Skeletal muscle satellite cell (primary cell): ENCODE data around the gene CRABP2.
A peak's percentile ranks its signal among the peaks of the same experiment; 100 is the strongest.

Experiments used
- H3K27me3 ChIP-seq: 2 replicates; pipeline ENCODE4 v1.7.0; 2013; ENCODE audit warnings: low read length; ENCODE audit not compliant: control insufficient read depth, insufficient read depth
- H3K36me3 ChIP-seq: 2 replicates; pipeline ENCODE4 v1.7.0; 2013; ENCODE audit warnings: mild to moderate bottlenecking, control low read depth, low read length; ENCODE audit not compliant: insufficient read depth
- H3K4me1 ChIP-seq: 2 replicates; pipeline ENCODE4 v1.7.0; 2013; ENCODE audit warnings: low read length; ENCODE audit not compliant: control insufficient read depth, insufficient read depth
- H3K4me2 ChIP-seq: 2 replicates; pipeline ENCODE4 v1.7.0; 2013; ENCODE audit warnings: mild to moderate bottlenecking, low read length
- H3K4me3 ChIP-seq: 2 replicates; pipeline ENCODE4 v1.7.0; 2013; ENCODE audit warnings: low read length
- H3K9ac ChIP-seq: 2 replicates; pipeline ENCODE4 v1.7.0; 2013; ENCODE audit warnings: mild to moderate bottlenecking, low read depth, low read length, moderate library complexity
- H3K9me3 ChIP-seq: replicated peaks from 2 replicates; pipeline ENCODE4 v1.7.0; 2013; ENCODE audit warnings: mild to moderate bottlenecking, control low read depth, low read length

Gene CRABP2

GRCh38 chr1:156662800-156663055 is 42.7 kb downstream of the CRABP2 start:
- no peak overlapping the region for H3K4me3 ChIP-seq
- H3K4me1 ChIP-seq, result peaks cover 70% of the 10 kb centered on the region
- H3K27me3 ChIP-seq, result no peaks in the 10 kb centered on the region
- peak overlapping the region; percentile 49 for H3K9ac ChIP-seq
- H3K9me3 ChIP-seq, result no peaks in the 10 kb centered on the region
- H3K4me2 ChIP-seq, result peak overlapping the region; percentile 19
- H3K36me3 ChIP-seq, result no peaks in the 10 kb centered on the region

GRCh38 chr1:156662005-156662799 is 43.2 kb downstream of the CRABP2 start:
- peak overlapping the region; percentile 49 for H3K9ac ChIP-seq

GRCh38 chr1:156660752-156661112 is 44.7 kb downstream of the CRABP2 start:
- Histone ChIP-seq H3K4me2 (peak overlapping the region; percentile 19), H3K4me3 (peak overlapping the region; percentile 6), H3K9ac (peak overlapping the region; percentile 51), H3K4me1 (peaks cover 72% of the 10 kb centered on the region), H3K9me3 (no peaks in the 10 kb centered on the region), H3K36me3 (no peaks in the 10 kb centered on the region), H3K27me3 (peaks cover 16% of the 10 kb centered on the region)

More at GRCh38 chr1:156662005-156662799, 43.2 kb downstream of the CRABP2 start:
- H3K4me2 ChIP-seq, result peak overlapping the region; percentile 19
- H3K4me1 ChIP-seq, result peaks cover 68% of the 10 kb centered on the region
- H3K36me3 ChIP-seq, result no peaks in the 10 kb centered on the region
- H3K4me3 ChIP-seq, result peak overlapping the region; percentile 37
- peaks cover 1% of the 10 kb centered on the region for H3K27me3 ChIP-seq
- H3K9me3 ChIP-seq, result no peaks in the 10 kb centered on the region

GRCh38 chr1:156659988-156660751 is 45.2 kb downstream of the CRABP2 start:
- Histone ChIP-seq H3K27me3 (peaks cover 22% of the 10 kb centered on the region), H3K4me1 (peaks cover 66% of the 10 kb centered on the region), H3K9me3 (no peaks in the 10 kb centered on the region), H3K4me2 (peak overlapping the region; percentile 76), H3K36me3 (no peaks in the 10 kb centered on the region), H3K4me3 (peak overlapping the region; percentile 41), H3K9ac (peak overlapping the region; percentile 51)

- Histone ChIP-seq H3K4me1 (peaks cover 60% of the 10 kb centered on the region), H3K4me3 (peak overlapping the region; percentile 41), H3K27me3 (peaks cover 27% of the 10 kb centered on the region), H3K36me3 (no peaks in the 10 kb centered on the region), H3K4me2 (peak overlapping the region; percentile 76), H3K9ac (peak overlapping the region; percentile 22), H3K9me3 (no peaks in the 10 kb centered on the region)
These were observed 45.8 kb downstream of the CRABP2 start for GRCh38 chr1:156659661-156659987.

GRCh38 chr1:156658945-156659574 is 46.3 kb downstream of the CRABP2 start:
- Histone ChIP-seq H3K36me3 (no peaks in the 10 kb centered on the region), H3K27me3 (peaks cover 33% of the 10 kb centered on the region), H3K4me1 (peaks cover 55% of the 10 kb centered on the region), H3K9ac (peak overlapping the region; percentile 22), H3K9me3 (no peaks in the 10 kb centered on the region), H3K4me2 (peak overlapping the region; percentile 76), H3K4me3 (no peak overlapping the region)

- Histone ChIP-seq H3K4me3 (no peak overlapping the region), H3K36me3 (no peaks in the 10 kb centered on the region), H3K9ac (no peak overlapping the region), H3K4me1 (peaks cover 49% of the 10 kb centered on the region), H3K4me2 (no peak overlapping the region), H3K9me3 (no peaks in the 10 kb centered on the region), H3K27me3 (peaks cover 37% of the 10 kb centered on the region)
These were observed 46.9 kb downstream of the CRABP2 start for GRCh38 chr1:156658496-156658895.

GRCh38 chr1:156657741-156658319 is 47.6 kb downstream of the CRABP2 start:
- Histone ChIP-seq H3K36me3 (no peaks in the 10 kb centered on the region), H3K9me3 (no peaks in the 10 kb centered on the region), H3K9ac (no peak overlapping the region), H3K4me1 (peaks cover 42% of the 10 kb centered on the region), H3K27me3 (peaks cover 40% of the 10 kb centered on the region), H3K4me2 (peak overlapping the region; percentile 81), H3K4me3 (no peak overlapping the region)

- H3K9ac ChIP-seq, result no peak overlapping the region
- peak overlapping the region; percentile 57 for H3K4me3 ChIP-seq
- H3K27me3 ChIP-seq, result peaks cover 40% of the 10 kb centered on the region
- H3K9me3 ChIP-seq, result no peaks in the 10 kb centered on the region
- H3K4me1 ChIP-seq, result peaks cover 35% of the 10 kb centered on the region
- H3K4me2 ChIP-seq, result peak overlapping the region; percentile 81
- H3K36me3 ChIP-seq, result no peaks in the 10 kb centered on the region
These were observed 48.3 kb downstream of the CRABP2 start for GRCh38 chr1:156656806-156657740.

- H3K4me3 ChIP-seq, result no peak overlapping the region
These were observed 49.4 kb downstream of the CRABP2 start for GRCh38 chr1:156655904-156656516.

More at GRCh38 chr1:156655904-156656516, 49.4 kb downstream of the CRABP2 start:
- H3K27me3 ChIP-seq, result peaks cover 46% of the 10 kb centered on the region
- H3K9me3 ChIP-seq, result no peaks in the 10 kb centered on the region
- peaks cover 24% of the 10 kb centered on the region for H3K4me1 ChIP-seq
- no peak overlapping the region for H3K4me2 ChIP-seq
- no peak overlapping the region for H3K9ac ChIP-seq
- H3K36me3 ChIP-seq, result no peaks in the 10 kb centered on the region
